Epithelial cell of proximal tubule (primary cell): Measurements from ENCODE around the gene PINLYP. TPM values are rescaled to one million over a fixed set of nuclear protein-coding genes. Genes with fewer than 3 reads are reported as not detected.

ENCODE experiments used
- DNase-seq: peaks from one replicate; pipeline ENCODE4 v3.0.0-alpha.2; 2011; ENCODE audit warnings: low read depth
- H3K4me3 ChIP-seq: 2 replicates; pipeline ENCODE4 v1.5.1; 2011; ENCODE audit warnings: low read depth, mild to moderate bottlenecking, low read length
- CTCF ChIP-seq: conservative IDR thresholded peaks from 2 replicates; pipeline ENCODE4 v1.5.1; 2012; ENCODE audit warnings: low read depth, mild to moderate bottlenecking, low read length
- total RNA-seq: library from RNA; depleted of rRNA; stranded (reverse); fragments of >200 nt; gene quantifications from 2 replicates; pipeline ENCODE4 v1.2.3, GENCODE V29; 2015

PINLYP gene
- total RNA-seq, 1 donor from 2014 or later: 2.3 TPM

GRCh38 chr19:43624933-43625332, 49.3 kb downstream of the PINLYP start:
- DNase-seq: no peak
- H3K4me3 ChIP-seq: no peak overlapping the region
- TF ChIP-seq CTCF: no peak

GRCh38 chr19:43625918-43626579, 50.4 kb downstream of the PINLYP start:
- no peak for DNase-seq
- no peak for TF ChIP-seq CTCF
- H3K4me3 ChIP-seq: no peak overlapping the region

- no peak overlapping the region for H3K4me3 ChIP-seq
- no peak for DNase-seq
- TF ChIP-seq CTCF: no peak
Observed at GRCh38 chr19:43626838-43627237, 51.2 kb downstream of the PINLYP start.

- no peak overlapping the region for H3K4me3 ChIP-seq
- TF ChIP-seq CTCF: no peak
- DNase-seq: no peak
Observed at GRCh38 chr19:43628646-43629326, 53.2 kb downstream of the PINLYP start.

GRCh38 chr19:43631491-43631890, 55.9 kb downstream of the PINLYP start:
- TF ChIP-seq CTCF: no peak
- DNase-seq: no peak
- no peak overlapping the region for H3K4me3 ChIP-seq

Other genes with a start within 250 kb of the PINLYP start
- gene CD177, start 222.1 kb upstream of the PINLYP start, total RNA-seq: 0.22 and 0.52 TPM in 2 replicates
- not detected in 2 replicates for gene TEX101, start 160.9 kb upstream of the PINLYP start, total RNA-seq
- gene LYPD3, start 110.2 kb upstream of the PINLYP start, total RNA-seq: 0.98 and 1.6 TPM in 2 replicates
- 6.0 and 15.8 TPM in 2 replicates for gene PHLDB3, start 71.1 kb upstream of the PINLYP start, total RNA-seq
- gene ETHE1, start 48.6 kb upstream of the PINLYP start, total RNA-seq: 55.9 and 76.0 TPM in 2 replicates
- gene ZNF575, start 42.6 kb upstream of the PINLYP start, total RNA-seq: not detected in 2 replicates
- gene XRCC1, start 274 bp upstream of the PINLYP start, total RNA-seq: 31.4 and 42.9 TPM in 2 replicates
- 20.8 and 21.3 TPM in 2 replicates for gene IRGQ, start 20.3 kb downstream of the PINLYP start, total RNA-seq
- gene ZNF576, start 20.8 kb downstream of the PINLYP start, total RNA-seq: 6.9 and 10.9 TPM in 2 replicates
- gene SRRM5, start 36.3 kb downstream of the PINLYP start, total RNA-seq: 0.12 TPM in 1 of 2 replicates, not detected in the other
- 36.7 and 60.7 TPM in 2 replicates for gene ZNF428, start 43.8 kb downstream of the PINLYP start, total RNA-seq
- gene CADM4, start 64.0 kb downstream of the PINLYP start, total RNA-seq: 7.7 and 16.4 TPM in 2 replicates
- 150 and 335 TPM in 2 replicates for gene PLAUR, start 94.4 kb downstream of the PINLYP start, total RNA-seq
- not detected in 2 replicates for gene IRGC, start 140.3 kb downstream of the PINLYP start, total RNA-seq
- gene SMG9, start 179.2 kb downstream of the PINLYP start, total RNA-seq: 15.8 and 29.9 TPM in 2 replicates
- 8.3 and 11.6 TPM in 2 replicates for gene KCNN4, start 205.2 kb downstream of the PINLYP start, total RNA-seq
- 1.2 TPM in 1 of 2 replicates, not detected in the other for gene LYPD5, start 226.6 kb downstream of the PINLYP start, total RNA-seq